GM12873 (cell line): ENCODE results near the gene BCAR1.

Experiments used
- CTCF ChIP-seq: IDR thresholded peaks from 2 replicates; pipeline ENCODE4 v1.5.1; 2012; ENCODE audit warnings: low read depth, mild to moderate bottlenecking, moderate library complexity, low read length, control low read depth; ENCODE audit not compliant: insufficient read depth; ENCODE audit errors: missing control alignments

Gene BCAR1

GRCh38 chr16:75219838-75220237, 31.6 kb downstream of the BCAR1 start:
- TF ChIP-seq CTCF, result no peak

GRCh38 chr16:75219088-75219487, 32.3 kb downstream of the BCAR1 start:
- TF ChIP-seq CTCF, result no peak

- no peak for TF ChIP-seq CTCF
These were observed 33.0 kb downstream of the BCAR1 start, which contains the start of gene CTRB1 for GRCh38 chr16:75218256-75219076. CTRB1 (plus strand) TSS chr16:75218988; CDS start chr16:75219008, 20 bp downstream.

GRCh38 chr16:75217389-75217851, 34.0 kb downstream of the BCAR1 start:
- TF ChIP-seq CTCF, result no peak

- TF ChIP-seq CTCF, result no peak
These were observed 34.8 kb downstream of the BCAR1 start for GRCh38 chr16:75216576-75216975.

GRCh38 chr16:75216127-75216526, 35.3 kb downstream of the BCAR1 start:
- TF ChIP-seq CTCF, result no peak

- no peak for TF ChIP-seq CTCF
These were observed 41.5 kb downstream of the BCAR1 start for GRCh38 chr16:75209944-75210343.
